HG02970 (cell line): ENCODE results near the gene CCDC57.
"Not testable (repeated sequence)": the region's sequence is repeated elsewhere in the genome, so short reads cannot be mapped to it uniquely, and the experiment has no call there.

Experiments used
- ATAC-seq: cut with Tn5 transposase; IDR thresholded peaks from one replicate; pipeline ENCODE4 v1.9.1; 2021; ENCODE audit warnings: mild to moderate bottlenecking, moderate library complexity, moderate number of reproducible peaks; ENCODE audit not compliant: unreplicated experiment, low FRiP score

Gene CCDC57

DNA sequence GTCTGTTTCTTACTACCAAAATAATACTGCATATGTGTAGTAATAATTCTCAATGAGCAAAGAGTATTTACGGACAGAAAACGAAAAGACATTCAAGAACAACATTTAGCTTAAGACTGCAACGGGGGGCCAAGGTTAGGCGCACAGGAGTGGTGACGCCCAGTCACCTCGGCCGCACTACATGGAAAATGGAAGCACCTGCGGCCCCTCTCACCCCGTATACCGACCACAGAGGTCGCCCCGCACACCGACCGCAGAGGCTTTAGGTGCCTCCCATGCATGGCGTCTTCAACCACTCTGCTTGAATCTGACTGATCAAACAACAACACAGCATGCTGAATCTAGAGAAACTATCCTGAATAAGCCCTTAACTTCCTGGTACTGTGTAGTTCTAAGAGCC is 26.4 kb downstream of the CCDC57 start:
- ATAC-seq, result no peak

DNA sequence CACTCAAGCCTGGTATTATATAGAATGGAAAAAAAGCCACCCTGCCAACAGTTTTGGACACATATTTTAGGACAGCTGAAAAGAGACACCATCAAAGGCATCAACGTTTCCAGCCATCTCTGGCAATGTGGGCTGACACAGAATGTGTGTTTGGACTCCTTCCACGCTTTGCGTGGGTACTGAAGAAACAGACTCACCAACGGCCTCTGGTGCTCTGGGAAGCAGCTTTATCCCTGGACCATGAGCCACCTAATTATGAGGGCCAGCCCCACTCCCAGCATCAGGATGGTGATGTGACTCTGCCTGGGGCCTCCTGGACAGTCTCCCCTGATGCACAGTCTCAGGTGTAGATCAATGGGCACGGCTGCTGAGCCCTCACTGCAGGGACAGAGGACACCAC is 27.9 kb downstream of the CCDC57 start:
- no peak for ATAC-seq

DNA sequence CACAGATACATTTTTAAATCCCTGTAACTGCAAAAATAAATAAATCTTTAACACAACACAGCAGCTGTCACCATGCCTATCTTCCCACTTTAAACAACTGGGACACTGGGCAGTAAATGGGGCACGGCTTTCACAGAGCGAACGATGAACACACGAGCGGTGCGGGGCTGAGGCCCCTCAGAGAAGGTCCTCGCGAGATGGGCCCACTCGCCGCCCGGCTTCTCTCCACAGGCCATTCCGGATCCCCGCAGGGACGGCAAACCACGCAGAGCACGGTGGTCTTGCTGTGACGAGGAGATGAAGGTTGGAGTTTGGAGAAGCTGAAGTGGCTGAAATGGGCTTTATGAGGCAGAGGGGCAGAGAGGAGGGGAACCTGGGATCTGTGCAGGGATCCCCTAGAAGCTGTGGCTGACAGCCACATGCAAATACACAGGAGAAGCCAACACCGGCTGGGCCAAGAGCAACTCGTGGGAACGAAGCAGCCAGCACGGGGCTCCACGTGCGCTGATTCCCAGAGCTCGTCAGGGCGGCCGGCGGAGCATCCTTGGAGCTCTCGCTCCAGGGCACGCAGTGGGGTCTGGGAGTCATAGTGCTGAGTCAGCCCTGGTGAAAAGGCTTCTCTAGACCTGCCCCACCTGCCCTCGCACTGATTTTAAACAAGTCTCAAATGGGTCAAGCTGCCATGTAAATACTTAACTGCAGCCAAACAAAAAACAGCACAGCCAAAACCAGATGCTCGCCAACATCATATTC is 31.7 kb downstream of the CCDC57 start:
- no peak for ATAC-seq

DNA sequence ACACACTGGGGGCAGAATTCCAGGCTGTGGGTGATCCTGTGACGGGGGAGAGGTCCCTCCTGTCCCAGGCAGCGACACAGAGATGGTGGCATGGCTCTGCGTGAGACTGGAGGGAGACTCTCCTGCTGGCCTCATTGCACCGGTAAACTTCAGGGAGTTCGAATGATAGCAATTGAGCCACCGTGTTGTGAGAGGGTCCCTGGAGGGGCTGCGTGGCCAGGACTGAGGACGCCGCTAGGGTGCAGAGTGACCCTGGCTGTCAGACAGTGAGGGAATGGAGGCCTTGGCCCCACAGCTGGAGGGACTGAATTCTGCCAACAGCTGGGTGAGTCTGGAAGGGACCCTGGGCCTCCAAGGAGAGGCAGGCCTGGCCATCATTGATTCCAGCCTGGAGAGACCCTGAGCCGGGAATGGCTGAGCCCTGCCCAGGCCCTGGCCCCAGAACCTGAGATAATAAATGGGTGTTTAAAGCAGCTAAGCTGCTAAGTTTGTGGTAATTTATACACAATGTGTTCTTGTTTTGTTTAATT is 32.6 kb downstream of the CCDC57 start:
- no peak for ATAC-seq

DNA sequence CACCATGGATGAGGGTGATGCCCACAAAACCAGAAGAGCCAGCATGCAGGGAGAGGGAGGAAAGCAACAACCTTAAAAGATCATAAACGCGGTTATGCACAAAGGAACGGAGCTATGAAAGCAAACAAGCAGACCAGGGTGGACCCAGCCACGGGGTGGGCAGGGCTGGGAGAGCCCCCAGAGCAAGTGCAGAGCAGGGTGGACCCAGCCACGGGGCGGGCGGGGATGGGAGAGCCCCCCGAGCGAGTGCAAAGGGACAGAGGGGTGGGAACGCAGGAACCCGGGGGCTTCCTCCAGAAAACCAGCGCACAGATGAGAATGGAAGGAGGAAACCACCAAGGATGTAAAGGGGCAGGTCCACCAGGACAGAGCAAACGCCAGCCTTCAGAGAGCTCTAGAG is 33.2 kb downstream of the CCDC57 start:
- ATAC-seq, result no peak

DNA sequence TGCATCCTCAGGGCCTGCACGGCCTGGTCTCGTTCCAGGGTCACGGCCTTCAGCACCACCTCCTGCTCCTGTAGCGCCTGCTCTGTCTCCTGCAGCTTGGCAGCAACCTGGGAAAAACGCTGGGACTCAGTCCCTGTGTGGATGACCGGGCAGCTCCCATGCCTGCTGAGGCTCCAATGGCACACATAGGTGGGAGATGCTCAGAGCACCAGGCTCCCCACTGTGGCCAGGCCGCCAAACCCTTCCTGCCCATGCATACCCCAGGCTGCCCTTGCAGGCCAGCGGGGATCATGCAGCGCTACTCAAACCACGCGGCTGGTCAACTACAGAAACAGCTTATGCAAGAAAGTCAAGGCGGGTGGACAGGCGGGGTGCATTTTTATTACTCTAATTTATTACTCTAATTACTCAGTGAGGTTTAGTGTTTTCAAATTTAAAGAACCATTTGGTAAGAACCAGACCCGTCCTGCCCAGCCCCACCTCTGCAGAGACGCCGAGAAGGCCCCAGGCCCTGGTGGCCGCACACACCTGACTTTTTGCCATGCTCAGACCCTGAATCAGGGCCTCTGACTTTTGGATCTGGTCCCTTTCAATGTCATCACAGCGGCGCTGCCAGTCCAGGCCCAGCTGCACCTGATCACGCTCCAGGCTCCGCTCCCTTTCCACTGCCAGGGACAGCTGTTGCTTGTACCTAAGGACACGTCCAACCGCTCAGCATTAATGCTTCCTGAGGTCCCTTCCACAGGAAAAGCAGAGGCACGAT is 34.0 kb downstream of the CCDC57 start:
- no peak for ATAC-seq

DNA sequence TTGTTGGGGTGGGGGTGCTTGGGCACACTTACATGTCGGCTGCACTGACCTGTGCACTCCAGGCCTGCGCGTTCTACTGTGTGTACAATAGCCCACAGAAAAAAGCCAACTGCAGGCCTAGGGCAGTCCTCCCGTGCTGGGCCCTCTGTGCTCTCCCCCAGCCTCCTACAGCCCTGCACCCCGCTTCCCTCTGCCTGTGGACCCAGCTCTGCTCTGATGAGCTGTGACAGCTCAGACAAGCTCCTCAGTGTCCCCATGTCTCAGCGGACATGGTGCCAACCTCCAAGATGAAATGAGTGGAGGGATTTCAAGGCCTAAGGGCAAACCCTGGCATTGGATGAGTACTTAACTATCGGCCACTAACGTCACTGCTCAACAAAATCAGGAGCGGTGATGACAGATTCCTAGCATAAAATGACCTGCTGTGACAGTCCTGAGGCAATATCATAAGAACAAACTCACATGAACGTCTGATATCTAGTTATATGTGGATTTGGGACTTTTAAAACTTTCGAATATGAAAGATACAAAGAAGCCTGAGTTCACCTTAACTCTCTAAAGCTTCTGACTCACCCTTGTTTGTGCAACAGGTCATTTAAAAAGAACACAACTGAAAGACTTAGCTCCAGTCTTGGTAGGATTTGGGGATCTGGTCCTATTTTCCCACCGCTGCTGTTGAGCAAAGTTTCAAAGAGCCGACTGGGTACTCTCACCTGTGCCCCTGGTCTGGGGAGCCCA is 34.7 kb downstream of the CCDC57 start:
- ATAC-seq, result no peak

DNA sequence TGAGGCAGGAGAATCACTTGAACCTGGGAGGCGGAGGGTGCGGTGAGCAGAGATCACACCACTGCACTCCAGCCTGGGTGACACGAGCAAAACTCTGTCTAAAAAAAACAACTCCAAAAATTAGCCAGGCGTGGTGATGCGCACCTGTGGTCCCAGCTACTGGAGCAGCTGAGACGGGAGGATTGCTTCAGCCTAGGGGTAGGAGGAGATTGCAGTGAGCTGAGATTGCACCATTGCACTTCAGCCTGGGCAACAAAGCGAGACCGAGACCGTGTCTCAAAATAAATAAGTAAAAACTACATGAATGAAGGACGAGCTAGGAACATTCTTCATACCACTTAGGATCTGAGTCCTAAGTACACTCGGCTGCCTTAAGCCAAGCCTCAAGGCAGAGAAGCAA is 35.4 kb downstream of the CCDC57 start:
- ATAC-seq, result no peak

DNA sequence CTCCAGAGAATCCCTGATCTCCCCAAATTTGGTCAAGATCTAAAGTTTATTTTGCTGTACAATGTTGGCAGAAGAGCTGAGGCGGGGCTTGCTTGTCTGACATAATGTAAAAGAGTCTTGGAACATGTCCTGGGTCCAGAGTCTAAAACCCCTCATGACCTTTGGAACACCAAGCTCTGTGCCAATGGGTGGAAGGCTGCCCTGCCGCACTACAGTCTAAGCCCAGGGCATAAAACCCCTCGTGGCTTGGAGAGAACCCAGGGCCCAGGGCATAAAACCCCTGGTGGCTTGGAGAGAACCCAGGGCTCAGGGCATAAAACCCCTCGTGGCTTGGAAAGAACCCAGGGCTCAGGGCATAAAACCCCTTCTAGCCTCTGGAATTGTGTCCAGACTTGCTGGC is 36.7 kb downstream of the CCDC57 start:
- no peak for ATAC-seq

DNA sequence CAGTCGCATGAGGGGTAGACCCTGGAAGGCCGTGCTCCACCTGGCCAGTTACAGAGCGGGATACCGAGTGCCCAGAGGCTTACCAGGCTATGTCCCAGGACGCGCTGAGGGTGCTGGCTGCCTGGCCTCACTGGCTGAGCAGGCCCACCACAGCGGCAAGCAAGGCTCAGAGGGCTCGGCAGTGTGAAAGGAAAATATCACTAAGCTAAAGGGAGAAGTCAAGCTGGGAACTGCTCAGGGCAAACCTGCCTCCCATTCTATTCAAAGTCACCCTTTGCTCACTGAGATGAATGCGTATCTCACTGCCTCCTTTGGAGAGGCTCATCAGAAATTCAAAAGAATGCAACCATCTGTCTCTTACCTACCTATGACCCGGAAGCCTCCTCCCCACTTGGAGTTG is 37.4 kb downstream of the CCDC57 start:
- no peak for ATAC-seq

DNA sequence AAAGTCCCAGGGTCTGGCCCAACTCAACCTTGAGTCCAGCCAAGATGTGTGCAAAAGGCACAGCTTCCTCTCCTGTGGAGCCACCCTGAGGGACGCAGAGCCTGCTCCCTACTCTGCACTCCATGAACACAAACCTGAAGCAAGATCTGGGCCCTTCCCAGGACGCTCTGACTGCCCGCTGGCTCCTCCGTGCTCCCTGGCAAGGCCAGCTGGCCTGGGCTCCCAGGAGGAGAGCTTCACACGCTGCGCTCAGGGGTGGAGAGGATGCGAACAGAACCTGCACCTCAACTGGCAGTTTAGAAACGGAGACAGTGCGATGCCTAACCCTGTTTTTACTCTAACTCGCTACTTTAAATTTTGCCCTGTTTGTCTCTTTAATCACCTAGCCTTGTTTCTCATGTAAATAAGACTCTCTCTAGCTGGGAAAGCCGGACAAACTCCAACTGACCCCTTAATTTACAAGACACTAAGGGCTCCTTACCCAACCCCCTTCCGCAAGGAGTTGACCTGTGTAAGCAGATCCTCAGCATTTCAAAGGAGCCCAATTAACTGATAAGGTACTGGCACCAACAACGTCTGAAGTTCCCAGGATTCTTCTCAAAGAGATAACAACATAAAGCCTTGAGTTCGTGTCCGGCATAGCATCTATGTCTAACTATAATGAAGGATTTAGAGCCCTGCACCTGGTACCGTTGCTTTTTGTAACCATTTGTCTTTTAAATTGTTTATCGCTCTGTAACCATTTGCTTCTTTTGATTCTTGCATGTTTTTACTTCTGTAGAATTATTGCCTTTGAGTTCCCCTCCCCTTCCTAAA is 38.4 kb downstream of the CCDC57 start:
- ATAC-seq, result not testable (repeated sequence)

DNA sequence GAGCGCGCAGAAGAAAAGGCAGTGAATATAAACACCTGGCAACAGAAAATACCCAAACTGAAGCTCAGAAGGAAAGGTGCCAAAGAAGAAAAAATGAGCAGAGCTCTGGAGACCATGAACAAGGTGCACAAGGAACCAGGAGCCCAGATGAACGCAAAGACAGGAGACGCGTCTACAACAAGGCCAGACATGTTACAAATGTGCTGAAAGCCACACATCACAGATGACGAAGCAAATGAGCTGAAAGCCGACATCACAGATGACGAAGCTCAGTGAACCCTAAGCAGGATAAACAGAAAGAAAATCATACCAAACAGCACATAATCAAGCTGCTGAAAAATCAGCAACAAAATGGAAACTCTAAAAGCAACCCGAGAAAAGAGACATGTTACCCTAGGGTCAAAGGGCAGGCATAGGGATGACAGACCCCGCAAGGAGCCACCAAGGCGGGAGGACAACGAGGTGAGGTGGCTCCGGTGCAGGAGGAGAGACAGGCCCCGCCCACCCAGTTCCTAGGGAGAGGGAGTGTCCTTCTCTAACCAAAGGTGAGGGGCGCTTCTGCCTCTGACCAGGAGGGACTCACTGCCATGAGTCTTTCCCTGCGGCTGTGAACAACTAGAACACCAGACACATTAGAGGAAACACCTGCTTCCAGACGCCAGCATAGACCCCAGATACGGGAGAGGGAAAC is 39.1 kb downstream of the CCDC57 start:
- no peak for ATAC-seq

DNA sequence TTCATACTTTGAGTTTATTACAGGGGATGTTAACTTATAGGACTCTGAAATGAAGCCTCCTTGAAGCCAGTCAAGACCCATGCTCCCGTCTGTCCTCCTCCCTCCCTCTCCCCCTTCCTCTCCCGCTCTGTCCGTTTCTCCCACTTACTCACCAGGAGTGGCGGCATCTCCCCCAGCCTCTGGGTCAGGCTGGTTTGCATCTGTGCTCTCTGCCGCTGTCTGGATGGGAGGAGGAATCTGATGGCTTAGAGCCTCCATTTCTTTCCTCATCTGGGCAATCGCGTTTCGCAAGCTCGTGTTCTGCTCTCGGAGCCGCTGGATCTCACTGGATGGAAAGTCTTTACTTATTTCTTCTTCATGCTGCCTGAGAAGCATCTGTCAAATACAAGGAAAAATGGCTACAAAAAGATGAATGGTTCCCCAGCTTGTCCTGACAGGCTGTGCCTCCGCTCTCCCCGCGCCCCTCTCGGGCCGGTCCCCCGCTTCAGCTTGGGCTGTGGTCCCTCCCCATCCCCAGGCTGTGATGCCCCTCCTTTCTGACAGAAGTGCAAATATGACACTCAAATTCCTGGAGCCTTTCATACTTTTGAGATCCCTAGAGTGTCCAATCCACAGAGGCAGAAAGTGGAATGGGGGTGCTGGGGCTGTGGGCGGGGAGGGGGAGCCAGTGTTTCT is 40.0 kb downstream of the CCDC57 start:
- no peak for ATAC-seq

DNA sequence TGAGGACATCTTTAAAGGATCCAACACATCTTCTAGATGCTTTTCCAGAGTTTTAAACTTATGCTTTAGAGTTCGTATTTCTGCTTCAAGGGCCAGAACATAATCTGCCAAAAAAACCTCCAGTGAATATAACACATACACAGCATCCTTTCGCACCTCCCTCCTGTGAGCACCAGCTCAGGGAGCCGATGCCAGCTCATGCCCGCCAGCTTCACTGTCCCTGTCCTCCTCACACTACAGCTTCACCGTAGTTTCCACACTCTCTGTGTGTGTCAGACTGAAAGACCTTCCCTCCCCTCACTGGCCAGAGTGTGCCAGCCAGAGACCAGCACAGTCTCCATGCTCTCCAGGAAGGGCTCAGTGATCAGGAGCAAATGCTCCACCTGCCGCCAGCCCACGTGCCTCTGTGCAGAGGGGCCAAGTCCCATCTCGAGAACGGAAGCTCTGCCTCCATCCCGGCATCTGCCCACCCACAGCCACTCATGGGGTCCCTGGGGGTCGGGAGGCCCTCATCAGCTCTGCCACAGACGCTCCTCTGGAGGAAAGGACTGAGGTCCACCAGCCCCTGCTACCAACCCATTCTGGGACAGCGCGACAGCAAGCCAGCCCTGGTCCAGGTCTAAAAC is 40.8 kb downstream of the CCDC57 start:
- ATAC-seq, result no peak

DNA sequence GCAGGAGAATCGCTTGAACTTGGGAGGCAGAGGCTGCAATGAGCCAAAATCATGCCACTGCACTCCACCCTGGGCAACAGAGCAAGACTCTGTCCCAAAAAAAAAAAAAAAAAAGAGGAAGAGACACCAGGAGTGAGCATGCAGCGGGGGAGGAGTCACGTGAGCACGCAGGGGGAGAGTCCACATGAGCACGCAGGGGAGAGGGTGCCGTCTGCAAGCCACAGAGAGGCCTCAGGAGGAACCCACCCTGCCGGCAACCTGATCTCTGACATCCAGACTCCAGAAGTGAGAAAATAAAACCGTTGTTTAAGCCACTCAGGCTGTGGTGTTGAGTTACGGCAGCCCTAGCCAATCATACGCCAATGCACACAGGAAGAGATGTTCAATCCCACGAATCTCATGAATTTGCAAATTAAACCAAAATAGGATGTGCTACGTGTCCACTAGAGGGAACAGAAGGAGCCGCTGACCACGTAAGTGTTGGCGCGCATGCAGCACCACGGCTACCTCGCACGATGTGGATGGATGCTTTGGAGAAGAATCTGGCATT is 42.2 kb downstream of the CCDC57 start:
- ATAC-seq, result no peak

DNA sequence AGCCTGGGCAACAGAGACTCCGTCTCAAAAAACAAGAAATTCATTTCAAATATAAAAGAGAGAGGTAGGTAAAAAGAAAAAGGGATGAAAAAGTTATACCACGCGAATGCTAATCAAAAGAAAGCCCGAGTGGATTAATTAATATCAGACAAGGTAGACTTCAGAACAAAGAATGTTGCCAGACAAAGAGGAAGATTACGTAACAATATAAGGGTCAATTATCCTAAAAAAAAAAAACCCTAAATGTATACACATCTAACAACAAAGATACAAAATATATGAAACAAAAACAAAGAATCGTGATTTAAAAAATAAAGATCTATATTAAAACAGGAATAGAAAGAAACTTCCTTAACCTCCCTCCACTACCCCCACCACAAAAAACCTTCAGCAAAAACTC is 44.1 kb downstream of the CCDC57 start:
- ATAC-seq, result no peak

DNA sequence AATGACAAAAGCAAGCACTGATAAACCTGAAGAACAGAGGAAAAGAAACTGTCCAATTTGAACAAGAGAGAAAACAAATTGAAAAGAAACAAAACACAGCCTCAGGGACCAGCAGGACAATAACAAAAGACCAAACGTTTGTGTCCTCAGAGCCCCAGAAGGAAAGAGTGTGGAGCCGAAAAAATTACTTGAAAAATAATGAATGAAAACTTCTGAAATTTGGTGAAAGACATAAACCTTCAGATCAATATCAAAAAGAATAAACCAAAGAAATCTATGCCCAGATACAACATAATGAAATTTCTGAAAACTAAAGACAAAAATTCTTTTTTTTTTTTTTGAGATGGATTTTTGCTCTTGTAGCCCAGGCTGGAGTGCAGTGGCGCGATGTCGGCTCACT is 45.6 kb downstream of the CCDC57 start:
- no peak for ATAC-seq

DNA sequence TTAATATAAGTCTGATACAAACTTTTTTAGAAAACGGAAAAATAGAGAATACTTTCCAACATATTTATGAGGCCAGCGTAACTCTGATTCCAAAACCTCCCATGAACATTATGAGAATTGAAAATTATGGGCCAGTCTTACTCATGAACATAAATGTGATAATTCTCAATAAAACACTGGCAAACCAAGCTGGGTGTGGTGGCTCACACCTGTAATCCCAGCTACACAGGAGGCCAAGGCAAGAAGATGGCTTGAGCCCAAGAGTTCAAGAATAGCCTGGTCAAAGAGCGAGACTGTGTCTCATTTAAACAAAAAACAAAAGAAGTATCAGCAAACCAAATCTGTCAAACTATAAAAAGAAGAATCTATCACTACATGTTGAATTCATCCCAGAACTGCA is 47.8 kb downstream of the CCDC57 start:
- no peak for ATAC-seq
